ENCODE data around the gene PACS2. TPM values are rescaled to one million over a fixed set of nuclear protein-coding genes. Genes with fewer than 3 reads are reported as not detected.

PACS2 gene
- total RNA-seq, 1 experiment from 2014 or later, result 100 TPM

- TF ChIP-seq ARID4B (CRISPR knock-in tag; IDR thresholded peaks at IDR 0.05; ENCODE audit: borderline replicate concordance) (no peak), ATF6 (CRISPR knock-in tag; IDR thresholded peaks at IDR 0.05) (no peak), CDX4 (CRISPR knock-in tag; IDR thresholded peaks at IDR 0.05; ENCODE audit: borderline replicate concordance) (no peak), CREM (CRISPR knock-in tag; IDR thresholded peaks at IDR 0.05) (no peak), JUN (CRISPR knock-in tag; IDR thresholded peaks at IDR 0.05) (no peak), ESRRA (CRISPR knock-in tag; IDR thresholded peaks at IDR 0.05; ENCODE audit: borderline replicate concordance) (no peak), AFF4 (CRISPR knock-in tag; IDR thresholded peaks at IDR 0.05; ENCODE audit: borderline replicate concordance) (no peak), GTF2I (CRISPR knock-in tag; conservative IDR thresholded peaks at IDR 0.05) (no peak), IRF1 (CRISPR knock-in tag; IDR thresholded peaks at IDR 0.05) (no peak), PREB (CRISPR knock-in tag; IDR thresholded peaks at IDR 0.05; ENCODE audit: borderline replicate concordance) (no peak), CTCF (IDR thresholded peaks at IDR 0.05) (no peak)
These were observed 30.6 kb upstream of the PACS2 start (continued) for GRCh38 chr14:105283899-105284298.
